Effector memory CD8-positive, alpha-beta T cell (primary cell): ENCODE measurements around the gene EGR4.
A peak's percentile ranks its signal among the peaks of the same experiment; 100 is the strongest.

Experiments used
- ATAC-seq: fragments of 150-1000 bp; cut with Tn5 transposase; replicated peaks from 2 replicates; pipeline ENCODE4 v1.10.0; 2021; ENCODE audit warnings: mild to moderate bottlenecking, moderate library complexity
- DNase-seq, 3 experiments: peaks; one replicate each; pipeline ENCODE4 v3.0.0; 2021
- H3K27ac Mint-ChIP-seq, 2 donors: one replicate each; pipeline ENCODE4 v1.8.0; 2022; ENCODE audit warnings: mild to moderate bottlenecking in 2 of 2, mixed read lengths in 2 of 2, moderate library complexity in 2 of 2
- H3K27me3 Mint-ChIP-seq, 2 donors: one replicate each; pipeline ENCODE4 v1.8.0; 2022; ENCODE audit warnings: mixed read lengths in 2 of 2
- H3K36me3 Mint-ChIP-seq: one replicate; pipeline ENCODE4 v1.8.0; 2022; ENCODE audit warnings: mild to moderate bottlenecking, moderate library complexity, mixed read lengths; ENCODE audit not compliant: insufficient read depth
- H3K4me1 Mint-ChIP-seq, 2 donors: one replicate each; pipeline ENCODE4 v1.8.0; 2022; ENCODE audit warnings: low read depth in 2 of 2, mixed read lengths in 2 of 2
- H3K4me3 Mint-ChIP-seq, 2 donors: one replicate each; pipeline ENCODE4 v1.8.0; 2022; ENCODE audit warnings: mild to moderate bottlenecking in 2 of 2, mixed read lengths in 2 of 2, moderate library complexity in 2 of 2
- H3K9me3 Mint-ChIP-seq, 2 donors: one replicate each; pipeline ENCODE4 v1.8.0; 2022; ENCODE audit warnings: mixed read lengths in 2 of 2

EGR4 gene

DNA sequence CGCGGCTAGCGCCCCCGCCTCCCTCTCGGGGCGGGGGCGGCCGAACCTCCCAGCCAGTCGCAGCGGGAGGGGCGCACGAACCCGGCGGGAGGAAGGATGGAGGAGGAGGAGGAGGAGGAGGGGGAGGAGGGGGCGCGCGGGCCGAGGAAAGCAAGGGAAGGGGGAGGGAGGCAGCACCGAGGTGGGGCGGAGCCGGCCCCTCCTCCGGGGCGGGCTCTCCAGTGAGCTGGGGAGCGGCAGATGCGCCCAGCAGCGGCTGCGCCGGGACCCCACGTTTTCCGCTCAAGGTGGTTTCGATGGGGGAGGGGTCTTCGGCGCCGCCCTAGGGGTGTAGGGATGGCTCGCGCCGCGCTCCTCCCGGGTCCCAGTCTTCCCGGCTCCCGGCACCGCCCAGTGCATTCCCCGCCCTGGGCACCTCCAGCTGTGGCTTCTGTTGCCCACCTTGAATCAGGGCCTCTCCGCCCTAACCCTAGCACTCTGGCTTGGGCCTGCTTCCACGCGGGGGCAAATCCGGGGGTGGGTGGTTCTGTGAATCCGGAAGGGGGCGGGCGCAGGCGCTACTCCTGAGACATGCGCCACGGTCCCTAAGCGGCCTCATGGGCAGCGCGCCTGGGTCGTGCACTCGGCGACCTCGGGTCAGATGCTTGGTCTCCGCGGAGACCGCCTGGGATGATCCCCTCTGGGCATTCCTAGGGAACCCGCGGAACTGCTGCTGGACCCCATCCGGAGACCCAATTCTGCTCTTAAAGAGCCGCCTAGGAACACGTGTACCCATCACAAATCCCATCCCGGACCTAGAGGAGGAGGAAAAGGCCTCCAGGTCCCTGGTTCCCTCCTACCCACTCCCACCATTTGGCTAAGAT lies 8.8 kb downstream of the EGR4 start, which contains the start of gene FBXO41:
TSS of gene FBXO41 (minus strand) at position 183 of the 863 bp plus-strand sequence. CDS start 14,848 bp downstream, outside the sequence.
- peak; percentile 39 to 52 (median 47) for DNase-seq
- peaks cover 13 to 26% of the 10 kb centered on the region in 2 donors for H3K4me1 Mint-ChIP-seq
- peak within 1 kb of the TSS; percentile 54 to 69 for H3K4me3 Mint-ChIP-seq
- peak within 1 kb of the TSS in 1 of 2 donors; percentile 69 for H3K27ac Mint-ChIP-seq
- peak; percentile 79 for ATAC-seq
- H3K36me3 Mint-ChIP-seq, result no peaks in the 10 kb centered on the region
- peaks cover 14 to 17% of the 10 kb centered on the region in 2 donors for H3K27me3 Mint-ChIP-seq
- no peaks in the 10 kb centered on the region for H3K9me3 Mint-ChIP-seq

DNA sequence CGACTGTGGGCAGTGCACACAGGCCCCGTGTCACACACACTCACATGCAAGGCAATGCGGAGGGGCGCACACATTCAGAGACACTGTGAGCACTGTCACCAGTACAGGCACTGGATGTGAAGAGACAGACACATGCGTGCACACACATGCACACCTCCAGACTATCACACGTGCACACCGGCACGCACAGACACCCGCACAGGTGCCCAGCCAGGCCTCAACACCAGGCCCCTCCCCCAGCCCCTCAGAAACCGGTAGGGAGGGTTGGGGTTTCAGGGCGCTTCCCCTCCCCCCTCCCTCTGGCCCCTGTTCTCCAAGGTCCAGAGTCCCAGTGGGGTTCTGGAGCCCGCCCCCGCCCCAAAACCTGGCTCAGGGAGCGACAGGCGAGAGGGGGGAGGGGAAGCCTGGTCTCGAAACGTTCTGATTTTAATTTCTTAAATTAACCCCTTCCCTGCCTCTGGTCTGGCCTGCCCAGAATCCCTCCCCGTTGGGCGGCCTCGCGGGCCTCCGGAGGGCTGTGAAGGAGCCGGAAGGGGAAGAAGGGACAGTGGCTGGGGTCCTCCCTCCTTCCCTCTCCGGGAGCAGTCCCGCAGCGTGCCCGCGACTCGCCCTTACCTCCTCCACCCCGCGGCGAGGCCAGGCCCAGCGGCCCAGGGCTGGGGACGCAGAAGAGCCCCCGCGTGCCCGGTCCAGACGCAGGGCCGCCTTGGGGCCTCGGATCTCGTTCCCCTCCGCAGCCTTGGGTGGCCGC lies 9.6 kb downstream of the EGR4 start:
- Mint-ChIP-seq H3K27ac (peak overlapping the region in 1 of 2 donors; percentile 69), H3K9me3 (no peaks in the 10 kb centered on the region), H3K4me1 (peaks cover 13 to 28% of the 10 kb centered on the region in 2 donors), H3K4me3 (peak overlapping the region; percentile 54 to 69), H3K36me3 (no peaks in the 10 kb centered on the region), H3K27me3 (peaks cover 8 to 9% of the 10 kb centered on the region in 2 donors)
- peak; percentile 32 for ATAC-seq
- DNase-seq, result no peak

DNA sequence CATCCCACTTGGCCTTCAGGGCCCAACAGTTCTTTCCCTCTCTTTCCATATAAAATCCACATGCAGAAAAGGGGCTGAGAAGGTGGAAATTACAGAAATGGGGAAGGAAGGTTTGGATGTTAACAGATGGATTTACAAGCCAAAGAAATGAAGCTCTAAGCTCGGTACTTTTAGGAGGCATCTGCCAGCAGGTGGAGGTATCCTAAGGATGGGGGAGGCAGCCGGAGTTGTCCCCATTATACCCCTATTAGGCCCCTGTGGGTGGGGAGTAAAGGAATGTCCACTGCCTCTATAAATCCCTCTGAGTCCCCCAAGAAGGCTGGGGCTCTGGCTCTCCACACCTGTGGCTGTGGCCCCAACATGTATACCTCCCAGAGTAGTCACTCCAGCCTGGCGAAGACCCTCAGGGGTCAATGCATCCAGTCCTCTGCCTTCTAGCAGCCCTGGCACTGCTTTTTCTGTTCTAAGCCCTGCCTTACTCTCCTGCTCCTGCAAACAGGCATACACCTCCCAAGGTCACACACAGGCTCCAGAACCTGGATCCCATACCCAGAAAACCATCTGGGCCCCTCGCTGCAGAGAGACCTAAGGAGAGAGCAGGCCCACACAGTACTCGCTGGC lies 10.3 kb downstream of the EGR4 start:
- Mint-ChIP-seq H3K27ac (peak overlapping the region in 1 of 2 donors; percentile 69), H3K36me3 (no peaks in the 10 kb centered on the region), H3K9me3 (no peaks in the 10 kb centered on the region), H3K27me3 (peaks cover 2 to 3% of the 10 kb centered on the region in 2 donors), H3K4me3 (peak overlapping the region; percentile 54 to 69), H3K4me1 (peaks cover 13 to 33% of the 10 kb centered on the region in 2 donors)
- ATAC-seq (no peak), DNase-seq (no peak)

DNA sequence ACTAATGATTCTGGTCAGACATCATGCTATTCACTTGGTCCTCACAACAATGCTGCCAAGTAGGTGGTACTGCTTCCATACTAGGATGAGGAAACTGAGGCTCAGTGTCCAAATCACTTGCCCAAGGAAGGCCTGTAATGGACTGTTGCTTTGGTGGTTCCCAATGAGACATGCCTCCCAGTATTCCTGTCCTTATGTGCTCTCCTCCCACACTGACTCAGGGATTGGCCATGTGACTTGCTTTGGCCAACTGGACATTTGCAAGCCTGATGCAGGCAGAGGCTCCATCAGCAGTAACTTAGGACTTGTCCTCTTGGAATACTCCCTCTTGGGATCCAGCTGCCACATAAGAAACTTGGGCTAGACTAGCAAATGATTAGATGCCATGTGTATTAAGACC lies 12.1 kb downstream of the EGR4 start:
- Mint-ChIP-seq H3K9me3 (no peaks in the 10 kb centered on the region), H3K36me3 (no peaks in the 10 kb centered on the region), H3K4me3 (no peak overlapping the region), H3K27me3 (no peaks in the 10 kb centered on the region), H3K4me1 (peaks cover 13 to 33% of the 10 kb centered on the region in 2 donors), H3K27ac (no peak overlapping the region)
- ATAC-seq (no peak), DNase-seq (no peak)

DNA sequence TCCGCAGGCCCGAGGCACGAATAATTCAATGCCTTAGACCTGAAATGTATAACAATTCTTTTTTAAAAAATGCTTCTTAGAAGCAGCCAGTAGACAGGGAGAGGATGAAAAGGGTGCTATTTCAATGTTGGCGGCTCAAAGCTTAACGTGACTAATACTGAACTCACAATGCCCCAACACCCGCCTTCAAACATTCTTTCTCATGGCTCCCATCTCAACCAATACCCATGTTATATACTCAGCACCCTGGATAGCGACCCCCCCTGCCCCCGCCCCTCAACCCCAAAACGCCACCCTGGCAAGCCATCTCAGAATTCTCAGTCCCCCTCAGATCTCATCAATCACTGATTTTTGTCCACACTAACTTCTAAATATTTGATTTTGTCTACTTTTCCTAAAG lies 13.5 kb downstream of the EGR4 start:
- H3K27ac Mint-ChIP-seq, result peak overlapping the region in 1 of 2 donors; percentile 14
- H3K27me3 Mint-ChIP-seq, result no peaks in the 10 kb centered on the region
- H3K9me3 Mint-ChIP-seq, result no peaks in the 10 kb centered on the region
- DNase-seq (no peak), ATAC-seq (no peak)
- no peak overlapping the region for H3K4me3 Mint-ChIP-seq
- no peaks in the 10 kb centered on the region for H3K36me3 Mint-ChIP-seq
- H3K4me1 Mint-ChIP-seq, result peaks cover 8 to 24% of the 10 kb centered on the region in 2 donors

DNA sequence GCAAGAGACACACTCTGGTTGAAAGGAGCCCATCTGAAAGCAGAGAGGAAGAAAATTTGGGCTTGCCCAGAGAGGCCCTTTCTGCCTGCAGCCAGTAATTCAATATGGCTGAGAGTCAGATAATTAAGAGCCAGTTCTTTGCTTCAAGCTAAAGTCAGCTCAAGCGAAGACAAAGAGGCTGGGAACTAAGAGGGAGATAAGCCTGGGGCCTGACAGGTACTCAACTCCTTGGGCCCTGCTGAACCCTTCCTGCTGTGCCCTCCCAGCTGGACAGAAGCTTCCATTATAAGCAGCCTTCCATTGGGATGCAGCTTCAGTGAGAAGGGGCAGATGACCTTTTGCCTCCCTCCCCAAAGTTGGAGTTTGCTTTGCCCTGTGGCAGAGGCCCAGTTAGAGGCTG lies 21.1 kb downstream of the EGR4 start:
- Mint-ChIP-seq H3K27ac (no peak overlapping the region), H3K4me1 (peaks cover 10% of the 10 kb centered on the region in 2 donors), H3K4me3 (no peak overlapping the region), H3K27me3 (no peaks in the 10 kb centered on the region), H3K9me3 (no peaks in the 10 kb centered on the region), H3K36me3 (no peaks in the 10 kb centered on the region)
- DNase-seq (no peak), ATAC-seq (no peak)

DNA sequence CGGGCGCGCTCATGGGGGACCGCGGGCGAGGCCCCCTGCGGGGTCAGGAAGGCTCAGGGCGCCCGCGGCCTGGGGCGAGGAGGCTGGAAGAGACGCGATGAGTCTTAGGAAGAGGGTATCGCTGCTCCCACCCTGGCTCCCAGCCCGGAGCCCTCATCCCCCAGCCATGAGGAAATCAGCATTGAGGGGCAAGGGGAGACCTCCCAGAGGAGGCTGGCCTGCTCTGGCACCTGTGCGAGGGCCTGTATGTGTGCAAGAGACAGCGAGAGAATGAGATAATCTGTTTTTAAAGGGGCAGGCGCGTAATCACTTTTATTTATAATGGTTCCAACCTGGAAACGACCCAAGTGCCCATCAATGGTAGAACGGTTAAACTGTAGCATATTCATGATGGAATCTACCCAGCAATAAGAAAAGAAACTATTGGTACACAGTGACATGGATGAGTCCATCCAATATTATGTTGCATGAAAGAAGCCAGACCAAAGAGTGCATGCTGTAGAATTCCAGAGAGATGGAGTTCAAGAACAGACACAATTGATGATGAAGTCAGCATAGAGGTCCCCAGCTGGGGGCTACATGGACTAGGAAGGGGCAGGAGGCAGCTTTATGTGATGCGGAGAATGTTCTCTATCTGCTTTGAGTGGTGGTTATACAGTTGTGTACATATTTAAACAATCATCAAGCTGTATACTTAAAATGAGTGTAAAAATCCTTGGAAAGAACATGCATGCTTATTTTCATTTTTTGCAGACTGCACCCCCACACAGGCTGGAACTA lies 23.5 kb downstream of the EGR4 start:
- H3K27ac Mint-ChIP-seq, result no peak overlapping the region
- peaks cover 15 to 17% of the 10 kb centered on the region in 2 donors for H3K4me1 Mint-ChIP-seq
- ATAC-seq (peak; percentile 14), DNase-seq (no peak)
- H3K4me3 Mint-ChIP-seq, result peak overlapping the region; percentile 54 to 68
- H3K27me3 Mint-ChIP-seq, result no peaks in the 10 kb centered on the region
- H3K36me3 Mint-ChIP-seq, result no peaks in the 10 kb centered on the region
- H3K9me3 Mint-ChIP-seq, result no peaks in the 10 kb centered on the region

DNA sequence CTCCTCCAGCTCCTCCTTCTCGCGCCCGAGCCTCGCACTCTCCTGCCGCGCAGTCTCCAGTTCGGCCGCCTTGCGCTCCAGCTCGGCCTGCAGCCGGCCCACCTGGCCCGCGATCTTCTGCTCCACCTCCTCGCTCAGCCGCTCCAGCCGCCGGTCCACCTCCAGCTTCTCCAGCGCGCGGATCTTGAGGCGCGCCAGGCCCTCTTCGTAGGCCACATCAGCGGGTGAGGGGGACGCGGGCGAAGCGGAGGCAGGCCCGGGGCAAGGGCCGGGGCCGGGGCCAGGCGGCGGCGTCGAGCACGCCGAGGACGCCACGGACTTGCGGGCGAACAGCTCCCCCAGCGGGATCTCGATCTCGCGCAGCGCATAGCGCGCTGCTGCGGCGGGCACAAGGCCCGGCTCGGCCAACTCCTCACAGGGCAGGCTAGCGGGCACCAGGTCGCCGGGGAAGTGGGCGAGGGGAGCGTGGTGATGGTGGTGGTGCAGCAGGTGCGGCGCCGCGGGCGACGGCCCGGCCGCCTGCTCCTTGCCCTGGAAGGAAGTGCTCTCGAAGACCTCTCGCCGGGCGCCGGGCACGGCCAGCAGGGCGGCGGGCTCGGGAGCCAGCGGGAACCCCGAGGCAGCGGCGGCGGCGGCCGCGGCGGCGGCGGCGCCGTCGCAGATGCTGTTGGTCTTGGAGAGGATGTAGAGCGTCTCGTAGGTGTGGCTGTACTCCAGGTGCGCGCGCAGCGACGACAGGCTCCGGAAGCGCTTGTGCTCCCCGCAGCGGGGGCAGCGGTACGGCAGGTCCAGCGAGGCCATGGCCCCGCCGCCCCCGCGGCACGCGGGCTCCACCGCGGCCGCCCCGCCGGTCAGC lies 24.3 kb downstream of the EGR4 start:
- ATAC-seq (peak; percentile 95), DNase-seq (peak; percentile 56 to 60 (median 57))

DNA sequence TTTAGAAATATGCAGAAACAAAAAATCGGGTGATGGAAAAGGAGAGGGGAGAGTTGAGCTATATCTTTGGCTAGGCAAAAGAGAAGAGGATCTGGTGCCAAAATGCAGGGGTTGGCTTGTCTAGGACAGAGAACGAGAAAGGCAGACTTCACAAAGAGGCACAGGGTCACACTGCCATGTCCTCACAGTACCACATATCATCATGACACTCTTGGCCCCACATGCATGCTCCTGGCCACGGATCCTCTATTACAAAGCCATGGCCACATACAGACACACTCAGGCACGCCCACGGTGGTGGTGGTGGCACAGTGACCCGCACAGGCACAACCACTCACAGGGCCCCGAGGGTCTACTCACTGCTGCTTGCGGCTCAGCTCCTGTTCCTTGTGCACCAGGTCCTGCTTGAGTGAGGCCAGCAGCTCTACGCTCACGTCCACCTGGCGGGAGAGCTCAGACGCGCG lies 24.9 kb downstream of the EGR4 start:
- no peak for DNase-seq
- Mint-ChIP-seq H3K4me3 (peak overlapping the region; percentile 41 to 53), H3K4me1 (peaks cover 15 to 17% of the 10 kb centered on the region in 2 donors), H3K9me3 (no peaks in the 10 kb centered on the region), H3K27me3 (no peaks in the 10 kb centered on the region), H3K36me3 (peaks cover 3% of the 10 kb centered on the region), H3K27ac (no peak overlapping the region)
- no peak for ATAC-seq

More for the DNA sequence above, 24.3 kb downstream of the EGR4 start:
- H3K36me3 Mint-ChIP-seq, result no peaks in the 10 kb centered on the region
- peak overlapping the region in 1 of 2 donors; percentile 41 for H3K4me3 Mint-ChIP-seq
- no peak overlapping the region for H3K27ac Mint-ChIP-seq
- H3K4me1 Mint-ChIP-seq, result peaks cover 15 to 17% of the 10 kb centered on the region in 2 donors
- H3K9me3 Mint-ChIP-seq, result no peaks in the 10 kb centered on the region
- H3K27me3 Mint-ChIP-seq, result no peaks in the 10 kb centered on the region

DNA sequence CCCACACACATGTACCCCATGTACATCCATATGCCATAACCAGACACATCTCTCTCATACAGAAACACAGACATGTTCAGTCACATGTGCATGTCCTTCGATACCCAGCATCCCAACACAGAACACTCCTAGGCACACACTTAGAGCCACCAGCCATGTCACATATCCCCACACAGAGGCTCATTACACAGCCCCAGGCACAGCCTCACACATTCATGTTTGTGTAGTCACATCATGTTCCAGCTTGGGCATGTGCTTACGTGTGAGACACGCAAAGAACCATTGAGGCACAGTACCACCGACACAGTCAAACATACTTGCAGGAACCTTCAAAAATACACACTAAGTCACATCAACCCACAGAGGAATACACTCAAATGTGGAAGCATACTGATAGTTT lies 26.3 kb downstream of the EGR4 start:
- H3K27ac Mint-ChIP-seq, result no peak overlapping the region
- no peak for DNase-seq
- H3K27me3 Mint-ChIP-seq, result no peaks in the 10 kb centered on the region
- no peak overlapping the region for H3K4me3 Mint-ChIP-seq
- peaks cover 8% of the 10 kb centered on the region for H3K36me3 Mint-ChIP-seq
- ATAC-seq, result no peak
- H3K9me3 Mint-ChIP-seq, result no peaks in the 10 kb centered on the region
- peaks cover 15 to 17% of the 10 kb centered on the region in 2 donors for H3K4me1 Mint-ChIP-seq

DNA sequence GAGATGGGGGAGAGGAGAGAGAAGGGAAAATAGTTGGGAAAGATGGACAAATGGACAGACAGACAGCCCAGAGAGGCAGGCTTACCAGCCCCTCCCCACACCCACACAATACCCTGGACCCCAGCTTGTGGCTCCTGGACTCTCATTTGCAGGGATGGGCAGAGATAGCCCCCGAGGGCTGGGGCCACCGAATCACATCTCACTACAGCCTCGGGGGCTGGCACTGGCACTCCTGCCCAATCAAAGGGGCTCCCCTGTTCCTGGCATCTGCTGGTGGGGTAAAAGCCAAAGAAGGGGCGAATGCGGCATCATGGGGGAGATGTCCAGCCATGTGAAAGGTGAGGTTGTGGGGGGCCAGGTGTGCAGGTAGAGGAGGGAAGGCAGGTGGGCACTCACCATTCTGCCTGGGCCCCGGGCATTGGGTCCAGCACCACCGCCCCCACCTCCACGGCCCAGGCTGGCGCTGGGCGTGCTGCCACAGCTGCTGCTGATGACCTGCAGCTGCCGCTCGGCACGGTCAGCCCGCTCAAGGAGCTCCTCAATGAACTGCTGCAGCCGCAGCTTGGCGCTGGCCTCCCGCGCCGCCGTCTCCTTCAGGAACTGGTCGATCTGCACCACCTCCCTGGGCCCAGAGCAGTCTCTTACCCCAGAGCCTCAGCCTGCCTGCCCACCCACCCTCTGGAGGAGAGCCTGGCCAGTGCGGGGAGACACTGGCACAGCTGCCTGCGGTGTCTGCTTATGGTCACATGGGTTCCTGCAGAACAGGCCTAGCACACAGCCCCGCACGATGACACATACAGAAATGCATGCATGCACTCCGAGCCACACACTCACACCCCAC lies 27.1 kb downstream of the EGR4 start:
- ATAC-seq (no peak), DNase-seq (no peak)
- H3K4me1 Mint-ChIP-seq, result peaks cover 15 to 17% of the 10 kb centered on the region in 2 donors
- no peaks in the 10 kb centered on the region for H3K27me3 Mint-ChIP-seq
- no peaks in the 10 kb centered on the region for H3K9me3 Mint-ChIP-seq
- no peak overlapping the region for H3K4me3 Mint-ChIP-seq
- H3K27ac Mint-ChIP-seq, result no peak overlapping the region
- peaks cover 8% of the 10 kb centered on the region for H3K36me3 Mint-ChIP-seq
